Measurements from ENCODE around the gene CROCC. TPM values are rescaled to one million over a fixed set of nuclear protein-coding genes. Genes with fewer than 3 reads are reported as not detected.

Gene CROCC
- total RNA-seq, 1 donor from 2014 or later = 51.5 TPM

- H3K4me1 Mint-ChIP-seq (ENCODE audit: low read depth) = no peaks in the 10 kb centered on the region
- H3K27ac Mint-ChIP-seq = no peak overlapping the region
- H3K9me3 Mint-ChIP-seq (ENCODE audit: low read depth) = no peaks in the 10 kb centered on the region
- H3K4me3 Mint-ChIP-seq (ENCODE audit: low read depth) = no peak overlapping the region
- TF ChIP-seq CTCF (IDR thresholded peaks at IDR 0.05; ENCODE audit: unreplicated experiment) = no peak
- no peaks in the 10 kb centered on the region for H3K27me3 Mint-ChIP-seq
- DNase-seq (ENCODE audit: low spot score, unreplicated experiment) = no peak
- peaks cover 6% of the 10 kb centered on the region for H3K36me3 Mint-ChIP-seq (ENCODE audit: insufficient read depth)
Observed at GRCh38 chr1:16989676-16990391, 68.1 kb downstream of the CROCC start.

- no peaks in the 10 kb centered on the region for H3K9me3 Mint-ChIP-seq (ENCODE audit: low read depth)
- no peaks in the 10 kb centered on the region for H3K4me1 Mint-ChIP-seq (ENCODE audit: low read depth)
- H3K36me3 Mint-ChIP-seq (ENCODE audit: insufficient read depth) = peaks cover 5% of the 10 kb centered on the region
- H3K27ac Mint-ChIP-seq = no peak overlapping the region
- no peaks in the 10 kb centered on the region for H3K27me3 Mint-ChIP-seq
- no peak for TF ChIP-seq CTCF (IDR thresholded peaks at IDR 0.05; ENCODE audit: unreplicated experiment)
- no peak overlapping the region for H3K4me3 Mint-ChIP-seq (ENCODE audit: low read depth)
- DNase-seq (ENCODE audit: low spot score, unreplicated experiment) = no peak
Observed at GRCh38 chr1:16991571-16991970, 69.8 kb downstream of the CROCC start.

- H3K9me3 Mint-ChIP-seq (ENCODE audit: low read depth) = no peaks in the 10 kb centered on the region
- H3K27me3 Mint-ChIP-seq = no peaks in the 10 kb centered on the region
- no peak overlapping the region for H3K27ac Mint-ChIP-seq
- no peaks in the 10 kb centered on the region for H3K4me1 Mint-ChIP-seq (ENCODE audit: low read depth)
- no peak for DNase-seq (ENCODE audit: low spot score, unreplicated experiment)
- H3K4me3 Mint-ChIP-seq (ENCODE audit: low read depth) = no peak overlapping the region
- TF ChIP-seq CTCF (IDR thresholded peaks at IDR 0.05; ENCODE audit: unreplicated experiment) = no peak
- H3K36me3 Mint-ChIP-seq (ENCODE audit: insufficient read depth) = peaks cover 5% of the 10 kb centered on the region
Observed at GRCh38 chr1:16992102-16992501, 70.4 kb downstream of the CROCC start.

- peaks cover 5% of the 10 kb centered on the region for H3K36me3 Mint-ChIP-seq (ENCODE audit: insufficient read depth)
- no peaks in the 10 kb centered on the region for H3K27me3 Mint-ChIP-seq
- no peaks in the 10 kb centered on the region for H3K9me3 Mint-ChIP-seq (ENCODE audit: low read depth)
- H3K4me1 Mint-ChIP-seq (ENCODE audit: low read depth) = no peaks in the 10 kb centered on the region
- no peak overlapping the region for H3K4me3 Mint-ChIP-seq (ENCODE audit: low read depth)
- H3K27ac Mint-ChIP-seq = no peak overlapping the region
- DNase-seq (ENCODE audit: low spot score, unreplicated experiment) = no peak
- no peak for TF ChIP-seq CTCF (IDR thresholded peaks at IDR 0.05; ENCODE audit: unreplicated experiment)
Observed at GRCh38 chr1:16992675-16993074, 70.9 kb downstream of the CROCC start.

- TF ChIP-seq CTCF (IDR thresholded peaks at IDR 0.05; ENCODE audit: unreplicated experiment) = no peak
- DNase-seq (ENCODE audit: low spot score, unreplicated experiment) = no peak
- Mint-ChIP-seq H3K27ac (no peak overlapping the region), H3K27me3 (no peaks in the 10 kb centered on the region), H3K36me3 (ENCODE audit: insufficient read depth) (peaks cover 5% of the 10 kb centered on the region), H3K4me1 (ENCODE audit: low read depth) (no peaks in the 10 kb centered on the region), H3K4me3 (ENCODE audit: low read depth) (no peak overlapping the region), H3K9me3 (ENCODE audit: low read depth) (no peaks in the 10 kb centered on the region)
Observed at GRCh38 chr1:16993521-16994038, 71.8 kb downstream of the CROCC start.
